AG09319 (cell line): ENCODE results near the gene UROD.

ENCODE experiments used
- DNase-seq: peaks from one replicate; pipeline ENCODE4 v3.0.0-alpha.2; 2010; ENCODE audit warnings: low read depth; ENCODE audit errors: extremely low read depth
- CTCF ChIP-seq: IDR thresholded peaks from 2 replicates; pipeline ENCODE4 v1.5.1; 2011; ENCODE audit warnings: low read depth, mild to moderate bottlenecking, inconsistent platforms, low read length, moderate library complexity

Gene UROD

GRCh38 chr1:45033356-45033755, 21.3 kb downstream of the UROD start:
- TF ChIP-seq CTCF = no peak

GRCh38 chr1:45035631-45036301, 23.7 kb downstream of the UROD start:
- DNase-seq = no peak

More at GRCh38 chr1:45033356-45033755, 21.3 kb downstream of the UROD start:
- no peak for DNase-seq

DNA sequence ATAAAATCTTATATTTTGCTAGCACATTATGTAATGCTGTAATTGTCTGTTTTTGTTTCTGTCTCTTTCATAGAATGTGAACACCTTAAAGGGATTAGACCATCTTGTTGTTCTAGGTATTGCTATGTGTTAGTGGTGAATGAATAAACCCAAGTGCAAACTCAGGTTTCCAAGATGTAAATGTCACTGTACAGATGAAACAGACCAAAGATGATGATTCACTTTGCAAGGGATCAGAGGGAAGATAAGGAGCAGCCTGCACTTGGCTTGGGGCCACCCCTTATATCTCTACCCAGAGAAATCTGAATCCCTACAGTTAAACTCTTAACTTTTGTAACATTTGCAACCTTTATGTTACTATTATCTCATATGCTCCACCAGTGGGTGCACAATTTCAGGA, 25.4 kb downstream of the UROD start:
- no peak for DNase-seq

More at GRCh38 chr1:45035631-45036301, 23.7 kb downstream of the UROD start:
- TF ChIP-seq CTCF = no peak

DNA sequence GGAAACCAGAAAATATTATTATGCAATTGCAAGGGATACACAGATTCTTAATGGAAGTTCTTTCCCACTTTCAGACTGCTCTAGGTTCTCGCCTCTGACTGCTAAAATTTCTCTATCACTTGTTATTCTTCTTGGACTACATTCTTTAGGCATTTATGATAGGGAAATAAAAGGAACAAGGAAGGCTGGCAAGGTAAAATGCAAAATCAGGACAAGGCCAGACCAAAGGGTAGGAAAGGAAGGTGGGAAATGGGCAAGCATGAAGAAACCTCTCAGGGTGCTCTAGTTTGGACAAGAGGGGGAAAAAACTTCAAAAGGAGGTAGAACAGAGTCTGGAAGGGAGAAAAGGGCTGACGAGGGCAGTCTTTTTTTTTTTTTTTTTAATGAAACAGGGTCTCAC, 26.2 kb downstream of the UROD start:
- TF ChIP-seq CTCF = no peak
- no peak for DNase-seq

More for the DNA sequence above, 25.4 kb downstream of the UROD start:
- no peak for TF ChIP-seq CTCF

DNA sequence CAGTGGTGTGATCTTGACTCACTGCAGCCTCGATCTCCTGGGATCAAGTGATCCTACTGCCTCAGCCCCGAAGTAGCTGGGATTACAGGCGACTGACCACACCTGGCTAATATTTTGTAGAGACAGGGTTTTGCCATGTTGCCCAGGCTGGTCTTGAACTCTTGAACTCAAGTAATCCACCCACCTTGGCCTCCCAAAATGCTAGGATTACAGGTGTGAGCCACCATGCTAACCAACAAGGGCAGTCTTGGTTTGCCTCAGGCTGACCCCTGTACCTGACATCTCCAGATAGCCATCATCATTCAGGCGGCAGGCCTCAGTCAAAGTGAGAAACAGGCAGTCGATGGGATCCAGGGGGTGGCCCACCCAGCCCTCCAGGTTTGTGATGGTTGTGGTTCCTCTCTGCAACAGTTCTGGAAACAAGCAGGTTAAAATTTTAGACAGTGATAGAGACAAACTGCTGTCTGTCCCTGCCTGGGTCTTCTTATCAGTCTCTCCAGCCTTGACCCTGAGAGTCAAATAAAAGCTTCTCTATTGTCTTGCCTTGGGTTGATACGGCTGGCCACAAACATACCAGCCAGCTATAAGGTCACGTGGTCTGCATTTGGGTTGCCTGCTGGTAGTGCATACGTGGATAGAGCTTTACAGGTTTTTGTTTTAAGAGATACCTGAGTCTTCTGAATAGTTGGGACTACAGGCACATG, 26.8 kb downstream of the UROD start:
- no peak for TF ChIP-seq CTCF
- no peak for DNase-seq

- TF ChIP-seq CTCF = no peak
- DNase-seq = no peak
Observed at GRCh38 chr1:45040297-45040696, 28.2 kb downstream of the UROD start.

GRCh38 chr1:45043094-45043493, 31.0 kb downstream of the UROD start:
- TF ChIP-seq CTCF = no peak
- no peak for DNase-seq
